ENCODE data around the gene ADARB2.
A peak's percentile ranks its signal among the peaks of the same experiment; 100 is the strongest.
"Not testable (repeated sequence)": the region's sequence is repeated elsewhere in the genome, so short reads cannot be mapped to it uniquely, and the experiment has no call there.

Gene ADARB2

GRCh38 chr10:1451362-1451888 lies 285.9 kb downstream of the ADARB2 start:
- DNase-seq: no peak

DNA sequence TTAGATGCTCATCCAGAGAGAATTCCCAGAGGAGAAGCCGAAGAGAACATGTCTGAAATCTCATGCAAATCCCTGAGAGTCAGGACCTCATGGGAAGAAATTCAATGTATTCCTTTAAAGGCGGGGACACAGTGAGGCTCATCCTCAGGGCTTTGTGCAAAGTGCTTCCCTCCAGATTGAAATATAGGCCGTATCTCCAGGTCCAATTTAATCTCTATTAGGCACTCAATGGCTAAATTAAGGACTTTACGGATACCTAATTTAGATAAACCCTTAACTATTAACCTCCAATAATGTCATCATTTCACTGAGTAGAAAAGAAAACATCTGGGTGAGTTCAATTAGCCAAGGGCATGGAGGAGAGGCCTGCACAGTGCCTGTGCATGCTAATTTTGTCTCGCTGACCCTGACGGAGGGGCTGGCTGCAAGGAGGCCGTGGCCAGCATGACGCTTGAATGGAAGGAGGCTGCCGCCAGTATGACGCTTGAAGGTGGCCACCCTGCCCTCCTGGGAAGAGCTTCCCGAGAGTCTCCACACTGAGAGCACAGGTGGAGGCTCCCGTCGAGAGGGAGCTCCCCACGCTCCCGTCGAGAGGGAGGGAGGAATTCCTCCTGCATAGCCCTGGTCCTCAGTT lies 287.6 kb downstream of the ADARB2 start:
- no peak for DNase-seq

DNA sequence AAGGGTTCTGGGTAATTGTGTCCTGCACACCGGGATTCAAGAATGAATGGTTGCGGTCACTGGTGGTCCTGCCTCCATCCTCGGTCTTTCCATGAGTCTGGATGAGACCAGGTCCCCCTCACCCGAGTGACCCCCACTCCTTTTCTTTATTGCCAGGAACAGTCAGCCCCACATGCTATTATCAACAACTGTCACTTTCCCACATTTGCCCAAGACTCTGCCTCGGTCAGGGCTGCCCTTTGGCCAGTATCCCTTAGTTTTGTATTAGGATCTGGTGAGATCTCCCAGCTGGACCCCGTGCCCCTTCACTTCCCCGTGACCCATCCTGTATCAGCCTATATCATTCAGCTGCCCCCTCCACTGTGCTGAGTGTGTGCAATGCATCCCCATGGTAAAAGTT lies 288.3 kb downstream of the ADARB2 start:
- DNase-seq: no peak

DNA sequence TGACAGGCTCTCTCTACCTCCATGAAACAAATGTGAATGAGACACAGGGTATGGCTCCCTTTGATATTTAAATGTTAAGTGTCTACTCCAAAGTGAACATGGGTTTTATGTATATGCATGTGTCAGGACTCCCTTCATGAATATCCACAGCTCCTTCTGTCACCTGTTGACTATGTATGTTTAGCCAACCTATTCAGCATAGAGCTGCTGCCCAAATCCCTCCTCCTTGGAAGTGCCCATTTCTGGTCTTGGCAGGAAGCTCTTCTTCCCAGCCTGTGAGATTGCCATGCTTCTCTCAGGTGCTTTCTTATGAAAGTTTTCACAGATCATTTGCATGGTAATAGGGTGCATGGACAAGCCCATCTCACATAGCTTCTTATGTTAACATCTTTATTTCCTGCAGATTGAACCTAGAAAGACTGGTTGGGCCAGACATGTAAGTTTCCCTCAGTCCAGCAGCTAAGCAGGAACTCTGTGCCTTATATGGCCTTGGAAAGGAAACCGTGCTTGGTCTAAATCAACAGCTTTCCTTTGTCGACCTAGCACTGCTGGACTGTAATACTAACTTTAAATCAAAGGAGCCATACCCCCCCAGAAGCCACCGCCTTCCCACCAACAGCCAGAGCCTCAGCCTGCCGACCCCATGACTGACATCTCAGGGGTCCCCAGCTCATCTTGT lies 288.9 kb downstream of the ADARB2 start:
- no peak for DNase-seq

GRCh38 chr10:1444826-1445225 lies 292.5 kb downstream of the ADARB2 start:
- no peak for DNase-seq

GRCh38 chr10:1440897-1441296 lies 296.4 kb downstream of the ADARB2 start:
- DNase-seq: no peak

- DNase-seq: no peak
These were observed 302.2 kb downstream of the ADARB2 start for GRCh38 chr10:1434912-1435692.

DNA sequence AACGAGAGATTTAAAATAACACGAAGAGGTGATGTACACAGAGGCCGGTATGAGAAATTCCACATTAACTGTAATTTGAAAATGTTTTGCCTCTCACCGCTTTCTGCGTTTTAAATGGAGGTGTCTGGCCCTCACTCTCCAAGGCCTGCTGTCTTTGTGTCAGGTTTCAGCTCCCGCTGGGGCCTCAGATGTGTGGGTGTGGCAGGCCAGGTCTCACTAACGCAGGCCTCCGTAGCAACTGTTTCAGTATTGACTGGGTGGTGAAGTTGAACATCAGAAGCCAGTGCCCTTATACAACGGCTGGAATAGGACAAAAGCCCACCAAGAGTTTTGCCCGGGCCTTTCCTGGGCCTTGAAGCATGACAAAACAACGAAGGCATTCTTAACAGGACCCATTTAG lies 303.1 kb downstream of the ADARB2 start:
- DNase-seq: no peak

GRCh38 chr10:1432161-1432560 lies 305.2 kb downstream of the ADARB2 start:
- no peak for DNase-seq

- DNase-seq: no peak
These were observed 306.1 kb downstream of the ADARB2 start for GRCh38 chr10:1431229-1431628.

- not testable (repeated sequence) for DNase-seq
These were observed 309.7 kb downstream of the ADARB2 start for GRCh38 chr10:1427521-1428186.

DNA sequence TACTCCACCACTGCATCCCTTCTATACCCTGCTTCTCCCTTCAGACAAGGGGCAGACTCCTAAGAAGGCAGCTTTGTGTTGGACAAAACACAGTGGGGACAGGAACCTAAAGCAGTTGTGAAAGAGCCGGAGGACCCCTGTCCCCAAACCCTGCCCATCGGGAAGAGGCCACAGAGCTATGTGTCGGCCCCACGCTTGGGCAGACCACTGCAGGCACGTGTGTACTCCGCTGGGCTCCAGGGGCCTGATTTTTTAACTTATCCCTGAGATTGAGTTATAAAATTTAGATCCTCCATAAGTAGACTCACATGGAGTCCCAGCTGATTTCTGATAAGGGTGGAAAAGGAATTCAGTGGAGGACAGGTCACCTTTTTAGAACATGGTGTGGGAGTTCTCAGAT lies 310.5 kb downstream of the ADARB2 start:
- DNase-seq: no peak

GRCh38 chr10:1425879-1426278 lies 311.4 kb downstream of the ADARB2 start:
- no peak for DNase-seq

DNA sequence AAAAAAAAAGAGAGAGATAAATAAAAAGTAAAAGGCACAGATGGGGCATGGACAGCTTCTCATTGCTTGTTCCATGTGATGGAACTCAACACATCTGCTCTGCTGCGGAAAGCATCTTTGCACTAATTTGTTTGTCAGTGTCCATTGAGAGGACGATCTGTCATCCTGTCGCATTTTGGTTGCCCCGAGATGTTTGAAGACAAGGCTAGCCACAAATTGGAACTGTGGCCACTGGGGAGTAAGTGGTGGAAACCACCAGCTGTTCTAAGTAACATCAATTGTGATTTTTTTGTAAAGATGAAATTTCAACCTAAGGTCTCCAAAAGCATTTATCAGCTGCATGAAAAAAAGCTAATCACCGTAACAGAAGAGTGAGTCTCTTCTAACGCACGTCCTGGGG lies 312.7 kb downstream of the ADARB2 start:
- no peak for DNase-seq

DNA sequence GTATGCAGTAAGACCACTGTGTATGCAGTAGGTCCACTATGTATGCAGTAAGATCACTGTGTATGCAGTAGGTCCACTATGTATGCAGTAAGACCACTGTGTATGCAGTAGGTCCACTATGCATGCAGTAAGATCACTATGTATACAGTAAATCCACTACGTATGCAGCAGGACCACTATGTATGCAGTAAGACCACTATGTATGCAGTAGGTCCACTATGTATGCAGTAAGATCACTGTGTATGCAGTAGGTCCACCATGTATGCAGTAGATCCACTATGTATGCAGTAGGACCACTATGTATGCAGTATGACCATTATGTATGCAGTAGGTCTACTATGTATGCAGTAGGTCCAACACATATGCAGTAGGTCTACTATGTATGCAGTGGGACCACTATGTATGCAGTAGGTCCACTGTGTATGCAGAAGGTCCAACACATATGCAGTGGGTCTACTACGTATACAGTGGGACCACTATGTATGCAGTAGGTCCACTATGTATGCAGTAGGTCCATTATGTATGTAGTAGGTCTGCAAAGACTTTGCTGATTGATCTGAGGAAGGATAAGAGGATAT lies 313.6 kb downstream of the ADARB2 start:
- no peak for DNase-seq

- DNase-seq: no peak
These were observed 315.1 kb downstream of the ADARB2 start for GRCh38 chr10:1422275-1422674.

- DNase-seq: peak; percentile 71
These were observed 316.5 kb downstream of the ADARB2 start for GRCh38 chr10:1420661-1421362.

GRCh38 chr10:1419796-1420610 lies 317.3 kb downstream of the ADARB2 start:
- DNase-seq: no peak

DNA sequence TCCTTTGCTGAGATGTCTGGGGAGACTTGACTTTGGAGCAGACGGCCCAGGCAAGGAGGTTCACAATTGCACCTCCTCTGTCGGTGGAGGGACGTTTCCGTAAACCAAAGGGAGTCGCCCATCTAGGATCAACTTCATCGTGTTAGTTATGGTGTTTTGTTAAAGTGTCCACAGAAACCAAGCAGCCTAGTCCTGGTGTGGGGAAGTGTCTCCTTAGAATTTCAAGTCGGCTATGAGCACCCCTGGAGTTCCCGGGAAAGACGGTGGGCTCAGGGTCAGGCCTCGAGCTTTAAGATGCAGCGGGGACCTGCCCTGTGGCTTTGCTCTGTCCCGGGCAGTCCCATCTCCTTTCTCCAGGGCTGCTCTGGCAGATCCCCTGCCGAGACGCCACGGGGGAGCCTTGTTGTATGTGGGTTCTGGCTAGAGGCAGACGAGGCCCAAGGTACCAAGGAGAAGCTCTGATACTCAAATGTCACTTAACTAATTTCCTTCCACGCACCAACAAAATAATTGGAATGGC lies 319.2 kb downstream of the ADARB2 start:
- DNase-seq: no peak

DNA sequence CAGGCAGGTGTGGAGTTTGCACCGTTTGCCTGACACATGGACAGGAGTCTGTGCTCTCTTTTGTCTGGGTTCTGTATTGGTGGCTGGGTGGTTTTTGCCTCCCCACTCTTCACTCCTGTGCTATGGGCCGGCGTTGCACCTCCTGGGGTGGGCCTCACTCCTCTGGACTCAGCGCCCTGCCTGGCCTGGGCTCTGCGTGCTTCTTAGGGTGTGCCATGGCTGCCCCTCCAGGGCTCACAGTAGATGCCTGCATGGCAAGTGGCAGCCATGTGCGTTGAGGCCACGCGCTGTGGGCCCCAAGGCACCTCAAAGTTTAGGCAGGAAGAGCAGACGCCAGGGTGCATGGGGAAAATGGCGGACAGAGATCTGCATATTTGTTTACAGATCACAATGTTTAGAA lies 319.8 kb downstream of the ADARB2 start:
- DNase-seq: no peak

DNA sequence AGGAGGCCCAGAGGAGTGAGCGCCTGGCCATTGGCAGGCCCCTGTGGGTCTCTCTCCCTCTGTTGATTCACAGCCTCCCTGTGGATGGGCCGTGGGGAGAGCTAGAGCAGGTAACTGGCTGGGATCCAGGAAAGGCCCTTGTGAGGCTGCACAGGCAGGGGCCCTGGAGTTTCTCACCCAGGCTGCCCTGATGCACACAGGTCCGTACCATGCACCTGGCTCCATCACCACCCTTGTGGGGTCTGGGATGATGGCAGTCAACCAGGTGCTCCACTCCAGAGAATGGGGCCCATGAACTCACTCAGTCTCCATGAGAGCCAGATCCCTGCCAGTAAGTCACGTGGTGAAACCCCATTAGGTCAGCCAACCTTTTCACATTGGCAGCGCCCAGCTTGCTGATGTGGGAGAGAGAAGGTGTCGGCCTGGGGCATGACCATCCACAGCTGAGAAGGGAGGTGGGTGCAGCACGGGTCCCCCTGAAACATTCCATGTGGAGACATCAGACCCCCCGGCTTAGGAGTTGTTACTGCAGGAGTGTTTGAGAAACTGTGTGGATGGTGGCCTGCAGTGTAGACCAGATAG lies 320.8 kb downstream of the ADARB2 start:
- no peak for DNase-seq
